HG02588 (cell line): ENCODE results near the gene C2orf81.
A peak's percentile ranks its signal among the peaks of the same experiment; 100 is the strongest.
"Not testable (repeated sequence)": the region's sequence is repeated elsewhere in the genome, so short reads cannot be mapped to it uniquely, and the experiment has no call there.

Experiments
- ATAC-seq: cut with Tn5 transposase; IDR thresholded peaks from one replicate; pipeline ENCODE4 v1.9.1; 2021; ENCODE audit warnings: mild to moderate bottlenecking, moderate library complexity; ENCODE audit not compliant: unreplicated experiment

C2orf81 gene

DNA sequence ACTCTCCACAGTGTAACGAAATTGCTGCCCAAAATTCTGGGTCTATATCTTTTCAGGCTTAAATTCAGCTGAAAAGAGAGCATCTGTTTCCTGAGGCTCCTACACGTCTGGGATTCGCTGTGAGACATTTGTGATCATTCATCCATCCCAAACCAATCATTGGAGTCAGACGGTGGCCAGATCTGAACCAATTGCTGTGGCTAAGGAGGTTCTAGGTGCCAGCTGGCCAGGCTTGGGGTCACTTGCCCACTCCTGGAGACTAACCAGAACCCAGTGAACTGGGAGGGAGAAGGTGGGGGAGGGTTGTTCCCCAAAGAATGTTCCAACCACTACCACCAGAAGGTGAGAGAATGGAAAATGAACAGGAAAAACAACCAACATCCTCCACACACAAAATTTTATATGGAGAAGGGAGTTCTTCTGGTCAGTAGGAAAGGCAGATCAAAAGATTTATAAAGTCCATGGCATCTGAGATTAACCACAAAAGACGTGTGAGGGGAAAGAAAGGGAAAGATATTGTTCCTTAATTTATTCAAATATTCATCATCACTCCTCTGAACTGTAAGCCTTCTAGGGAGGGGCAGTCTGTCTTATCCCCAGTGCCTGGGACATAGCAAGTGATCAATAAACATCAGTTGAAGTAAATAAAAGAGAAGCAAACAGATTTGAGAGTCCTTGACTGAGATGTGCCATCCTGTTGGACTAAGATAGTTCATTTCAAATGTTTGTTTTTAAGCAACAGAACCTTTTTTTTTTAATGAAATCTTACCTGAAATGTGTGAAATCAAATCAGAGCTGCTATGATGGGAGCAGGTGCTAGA, 23.3 kb upstream of the C2orf81 start:
- ATAC-seq = no peak

DNA sequence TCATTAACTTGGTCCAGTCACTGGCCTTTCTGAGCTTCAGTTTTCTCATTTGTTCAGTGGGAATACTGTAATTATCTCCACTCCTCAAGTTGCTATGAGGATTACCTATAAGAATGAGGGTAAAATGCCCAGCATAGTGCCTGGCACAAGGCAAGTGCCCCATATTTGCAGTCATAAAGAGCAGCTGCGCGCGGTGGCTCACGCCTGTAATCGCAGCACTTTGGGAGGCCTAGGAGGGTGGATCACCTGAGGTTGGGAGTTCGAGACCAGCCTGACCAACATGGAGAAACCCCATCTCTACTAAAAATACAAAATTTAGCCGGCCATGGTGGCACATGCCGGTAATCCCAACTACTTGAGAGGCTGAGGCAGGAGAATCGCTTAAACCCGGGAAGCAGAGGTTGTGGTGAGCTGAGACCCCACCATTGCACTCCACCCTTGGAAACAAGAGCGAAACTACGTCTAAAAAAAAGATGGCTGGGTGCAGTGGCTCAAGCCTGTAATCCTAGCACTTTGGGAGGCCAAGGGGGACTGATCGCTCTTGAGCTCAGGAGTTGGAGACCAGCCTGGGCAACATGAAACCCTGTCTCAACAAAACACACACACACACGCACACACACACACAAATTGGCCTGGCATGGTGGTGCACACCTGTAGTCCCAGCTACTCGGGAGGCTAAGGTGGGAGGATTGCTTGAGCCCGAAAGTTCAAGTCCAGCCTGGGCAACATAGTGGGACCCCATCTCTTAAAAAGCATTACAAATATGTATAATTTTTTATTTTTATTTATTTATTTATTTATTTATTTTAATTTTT, 21.3 kb upstream of the C2orf81 start:
- ATAC-seq = not testable (repeated sequence)

DNA sequence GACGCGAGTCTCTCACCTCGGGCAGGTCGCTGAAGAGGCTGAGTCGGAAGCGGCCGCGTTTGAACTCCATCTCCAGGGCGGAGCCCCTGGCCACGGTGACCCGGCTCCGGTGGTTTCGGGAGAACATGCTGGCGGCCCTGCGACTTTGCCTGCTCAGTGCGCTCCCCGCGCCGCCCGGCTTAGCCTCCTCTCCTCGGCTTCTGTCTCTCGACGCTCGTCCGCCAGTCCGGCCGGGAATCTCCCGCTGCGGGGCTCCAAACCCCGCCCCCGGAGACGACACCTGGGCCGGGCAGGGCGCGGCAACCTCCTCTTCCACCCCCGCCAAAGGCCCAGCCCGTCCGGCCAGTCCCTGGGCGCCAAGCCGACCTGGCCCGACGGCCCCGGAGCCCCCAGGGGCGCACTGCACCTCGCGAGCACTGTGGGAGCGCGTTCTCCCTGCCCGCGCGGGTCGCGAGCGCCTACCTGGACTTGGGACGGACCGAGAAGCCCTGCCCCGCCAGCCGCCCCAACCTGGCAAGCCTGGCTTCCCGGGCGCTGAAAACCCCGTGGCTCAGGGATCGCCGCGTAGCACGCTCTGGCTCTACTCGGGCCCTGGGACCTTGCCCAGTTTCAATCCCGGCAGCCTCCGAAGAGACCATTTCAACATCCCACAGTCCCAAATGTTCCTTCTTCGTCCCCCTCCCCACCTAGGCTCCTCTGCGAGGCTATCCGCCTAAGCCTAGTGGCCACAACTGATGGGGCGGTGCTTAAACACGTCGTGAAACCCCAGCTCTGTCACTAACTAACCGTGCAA, 20.5 kb upstream of the C2orf81 start, which contains the start of gene RTKN:
Gene RTKN (minus strand): TSS at position 248 of the 793 bp plus-strand sequence. CDS start 121 bp downstream, at position 127.
- ATAC-seq = no peak

DNA sequence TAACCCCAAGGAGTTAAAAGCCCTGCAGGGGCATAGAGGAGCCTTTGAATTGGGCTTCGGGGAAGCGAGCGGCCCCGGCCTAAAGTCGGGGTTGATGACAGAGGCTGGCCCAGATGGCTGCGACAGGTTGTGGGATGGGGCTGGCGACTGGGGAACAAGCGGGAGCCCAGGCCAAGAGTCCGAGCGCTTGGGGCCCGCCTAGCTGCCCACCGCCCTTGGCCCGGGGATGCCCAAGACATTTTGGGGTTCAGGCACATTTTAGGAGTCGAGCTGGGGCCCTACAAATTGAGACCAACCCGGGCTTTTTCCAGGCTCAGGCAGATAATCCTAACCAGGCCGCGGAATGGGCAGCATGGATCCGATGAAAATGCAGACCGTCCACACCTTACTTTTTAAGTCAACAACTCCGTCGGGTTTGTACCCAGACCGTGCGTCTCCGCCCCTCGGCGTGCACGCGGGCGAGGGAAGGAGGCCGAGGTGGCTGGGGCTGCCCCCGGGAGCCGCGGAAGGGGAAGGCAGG, 19.8 kb upstream of the C2orf81 start:
- no peak for ATAC-seq

DNA sequence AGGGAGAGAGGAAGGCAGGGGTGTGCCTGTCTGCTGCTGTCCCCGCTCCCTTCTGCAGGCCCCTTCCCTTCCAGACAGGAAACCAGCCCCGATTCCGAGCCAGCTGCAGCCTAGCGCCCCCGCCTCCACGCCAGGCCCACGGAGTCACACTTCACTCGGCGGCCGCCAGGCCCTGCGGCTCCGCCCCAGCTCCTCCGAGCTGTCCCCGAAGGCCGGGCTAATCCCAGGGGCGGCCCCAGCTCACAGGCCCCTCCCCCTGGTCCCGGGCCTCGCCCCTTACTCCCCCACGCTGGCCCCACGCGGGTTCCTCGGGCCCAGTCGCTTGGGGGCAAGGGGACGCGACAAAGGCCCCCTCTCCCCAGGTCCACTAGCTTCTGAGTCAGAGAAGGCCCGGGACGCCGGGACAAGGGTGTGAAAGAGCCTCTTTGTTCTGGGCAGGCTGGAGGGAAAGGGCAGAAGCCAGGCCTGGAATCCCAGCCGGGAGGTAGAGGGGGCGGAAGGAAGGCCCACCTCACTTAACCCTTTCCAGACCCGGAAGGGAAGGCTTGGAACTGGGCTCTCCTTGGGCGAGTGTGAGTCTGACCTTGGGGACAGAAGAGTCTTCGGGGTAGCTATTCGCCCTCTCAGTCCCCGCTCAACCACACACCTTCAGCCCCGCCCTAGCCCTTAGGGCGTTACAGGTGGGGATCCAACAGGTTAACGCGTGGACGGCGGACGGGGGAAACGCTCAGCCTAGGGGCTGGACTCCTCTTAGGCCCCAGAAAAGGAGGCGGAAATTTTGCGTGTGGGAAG, 19.2 kb upstream of the C2orf81 start:
- ATAC-seq = peak; percentile 92

DNA sequence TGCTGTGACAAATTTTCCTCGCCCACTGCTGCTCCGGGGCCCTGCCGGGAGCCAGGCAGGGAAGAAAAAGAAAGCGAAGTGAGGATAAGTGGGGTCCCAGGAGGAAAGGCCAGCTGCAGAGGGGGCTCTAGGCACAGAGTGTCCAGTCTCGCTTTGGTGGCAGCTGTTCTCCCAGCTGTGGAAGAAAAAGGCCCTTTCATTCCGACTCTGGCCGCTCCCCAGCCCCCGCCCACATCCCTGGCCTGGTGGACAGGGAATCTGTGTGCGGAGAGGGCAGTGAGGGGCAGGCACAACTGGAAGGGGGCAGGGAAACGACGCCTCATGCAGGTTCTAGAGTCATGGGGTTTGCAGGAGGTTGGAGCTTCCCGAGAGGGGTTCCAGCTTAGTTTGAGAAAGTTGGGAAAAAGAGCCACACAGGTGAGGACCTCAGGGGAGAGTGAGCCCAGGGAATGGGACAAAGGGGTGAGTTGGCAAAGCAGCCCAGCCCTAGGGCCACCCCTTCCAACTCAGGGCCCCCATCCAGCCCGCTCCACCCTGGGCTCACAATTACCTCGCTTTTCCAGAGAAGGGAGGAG, 18.5 kb upstream of the C2orf81 start:
- ATAC-seq = no peak

DNA sequence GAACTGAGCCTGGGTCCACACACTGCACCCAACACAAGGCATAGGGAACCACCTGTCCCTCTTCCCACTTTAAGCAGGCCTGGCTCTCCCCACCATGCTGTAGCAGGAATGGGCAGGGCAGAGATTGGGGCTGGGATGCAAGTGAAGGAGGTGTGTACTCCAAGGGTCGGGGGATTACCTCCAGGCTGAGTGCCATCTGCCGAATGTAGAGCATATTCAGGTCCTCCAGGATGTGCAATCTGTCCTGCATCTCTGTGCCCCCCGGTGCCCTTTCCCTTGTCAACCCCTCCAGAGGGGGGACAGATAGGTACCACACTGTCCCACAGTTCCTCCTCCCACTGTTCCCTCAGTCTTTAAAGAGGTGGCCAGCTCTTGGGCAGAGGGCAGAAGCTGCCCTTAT, 18.0 kb upstream of the C2orf81 start:
- ATAC-seq = no peak

DNA sequence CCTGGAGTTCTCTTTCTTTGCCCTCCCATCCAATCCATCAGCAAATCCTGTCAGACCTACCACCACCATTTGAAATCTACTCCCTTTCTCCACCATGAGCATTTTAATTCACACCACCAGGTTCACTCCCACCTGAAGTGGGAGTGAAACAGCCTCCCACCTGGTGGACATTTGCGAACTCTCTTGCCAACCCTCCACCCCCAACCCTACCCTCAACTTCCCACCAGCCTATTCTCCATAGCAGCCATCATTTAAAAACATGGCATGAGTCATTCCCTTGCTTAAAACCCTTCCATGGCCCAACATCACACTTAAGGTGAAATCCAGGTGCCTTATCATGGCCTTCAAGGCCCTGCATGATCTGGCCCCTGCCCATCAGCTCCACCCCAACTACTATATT, 16.8 kb upstream of the C2orf81 start:
- no peak for ATAC-seq

- no peak for ATAC-seq
These were observed 15.7 kb upstream of the C2orf81 start for GRCh38 chr2:74436848-74437695.

GRCh38 chr2:74436111-74436805, 14.8 kb upstream of the C2orf81 start:
- no peak for ATAC-seq

- no peak for ATAC-seq
These were observed 9.1 kb upstream of the C2orf81 start for GRCh38 chr2:74430502-74430901.

DNA sequence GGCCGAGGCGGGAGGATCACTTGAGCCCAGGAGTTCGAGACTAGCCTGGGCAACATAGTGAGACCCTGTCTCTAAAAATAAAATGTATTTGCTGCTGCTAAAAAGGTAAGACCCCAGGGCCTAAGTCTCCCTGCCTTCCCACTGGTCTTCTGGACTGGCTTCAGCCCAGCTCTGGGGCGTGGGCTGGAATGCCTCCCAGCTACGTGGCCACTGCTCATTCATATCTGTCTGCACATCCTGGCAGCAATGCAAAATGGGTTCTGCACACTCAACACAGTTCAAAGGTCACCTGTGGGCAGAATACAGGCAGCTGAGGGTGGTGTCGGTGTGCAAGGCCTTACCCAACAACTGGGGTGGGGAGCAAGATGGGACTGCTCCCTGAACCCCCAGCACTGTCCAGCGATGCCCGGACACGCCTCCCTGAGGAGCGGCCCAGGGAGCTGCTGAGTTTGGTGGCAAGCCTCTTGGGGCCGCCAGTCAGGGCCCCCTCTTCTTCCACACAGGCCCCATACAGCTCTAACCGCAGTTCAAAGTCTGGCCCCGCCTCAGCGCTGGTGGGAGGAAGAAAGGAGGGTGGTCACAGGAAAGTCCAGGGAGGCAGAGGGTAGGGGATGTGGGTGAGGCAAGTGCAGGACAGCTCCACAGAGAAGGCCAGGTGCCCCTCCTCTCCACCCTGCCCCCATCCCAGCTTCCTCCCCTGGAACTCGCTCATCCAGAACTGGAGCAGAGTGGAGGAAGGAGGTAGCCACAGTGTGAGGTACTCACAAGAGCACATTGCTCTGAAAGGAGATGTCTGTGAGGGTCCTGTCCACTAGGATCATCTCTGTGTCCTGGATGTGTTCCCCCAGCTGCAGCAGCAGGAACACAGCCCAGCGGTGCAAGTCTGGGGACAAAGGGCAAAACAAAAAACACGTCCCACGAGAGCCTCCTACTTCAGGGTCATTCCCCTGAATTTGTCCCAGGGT, 8.3 kb upstream of the C2orf81 start:
- no peak for ATAC-seq

- no peak for ATAC-seq
These were observed 7.3 kb upstream of the C2orf81 start for GRCh38 chr2:74428675-74429074.

DNA sequence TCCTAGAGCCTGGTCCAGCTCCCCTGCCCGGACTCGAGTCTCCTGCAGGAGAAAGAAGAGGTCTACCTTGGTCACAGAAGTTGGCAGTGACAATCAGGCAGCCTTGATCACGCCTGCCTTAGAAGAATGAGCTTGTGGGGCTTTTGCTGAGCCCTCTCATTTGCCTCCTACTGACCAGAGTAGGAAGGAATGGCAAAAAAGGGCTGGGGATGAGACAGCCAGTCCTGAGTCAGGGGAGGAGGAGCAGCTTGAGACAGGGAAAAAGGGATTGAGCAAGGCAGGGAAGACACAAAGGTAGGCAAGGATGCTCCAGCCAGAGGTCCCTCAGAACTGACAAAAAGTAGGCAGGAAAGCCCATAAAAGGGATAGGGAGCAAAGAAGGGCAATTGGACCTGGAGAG, 6.1 kb upstream of the C2orf81 start:
- no peak for ATAC-seq

DNA sequence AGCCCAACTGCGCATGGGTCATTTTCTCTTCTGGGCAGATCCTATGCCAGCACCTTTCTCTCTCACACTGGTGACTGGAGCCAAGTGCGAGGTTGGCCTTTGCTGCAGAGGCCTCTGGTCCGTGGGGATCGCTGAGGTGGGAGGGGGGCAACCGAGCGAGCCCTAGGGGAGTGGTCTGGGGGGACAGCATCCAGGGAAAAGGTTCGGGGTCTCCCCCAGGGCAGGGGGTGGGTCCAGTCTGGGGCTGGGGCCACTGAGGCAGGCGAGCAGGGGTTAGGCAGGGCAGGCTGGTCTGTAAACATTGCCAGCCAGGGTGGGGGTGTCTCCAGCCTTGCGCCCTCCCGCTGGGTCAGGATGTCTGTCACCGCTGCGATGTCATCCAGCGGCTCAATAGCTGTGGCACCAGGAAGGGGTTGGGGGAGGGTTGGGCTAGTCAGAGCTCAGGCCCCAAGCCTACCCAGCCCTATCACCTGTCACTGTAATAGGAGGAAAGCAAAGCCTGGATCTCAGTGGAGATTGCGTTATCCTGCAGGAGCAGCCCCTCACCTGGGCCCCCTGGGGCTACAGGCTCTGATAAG, 4.9 kb upstream of the C2orf81 start:
- no peak for ATAC-seq

- ATAC-seq = no peak
These were observed 4.1 kb upstream of the C2orf81 start for GRCh38 chr2:74425523-74425922.

DNA sequence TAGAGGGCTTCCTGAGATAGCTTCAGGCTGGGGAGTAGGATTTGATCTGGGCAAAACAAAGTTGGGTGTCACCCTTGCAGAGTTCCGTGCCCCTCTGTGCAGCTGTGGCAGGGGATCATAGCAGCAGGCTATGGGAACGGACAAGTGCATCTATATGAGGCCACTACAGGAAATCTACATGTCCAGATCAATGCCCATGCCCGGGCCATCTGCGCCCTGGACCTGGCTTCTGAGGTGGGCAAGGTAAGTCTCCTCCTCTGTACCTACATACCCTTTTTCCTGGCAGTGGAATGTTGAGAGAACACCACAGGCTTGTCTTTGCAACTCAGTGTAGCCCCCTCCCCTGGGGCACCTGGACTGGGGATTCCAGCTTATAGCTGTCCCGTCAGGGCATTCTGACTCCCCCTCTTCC, 3.6 kb upstream of the C2orf81 start:
- ATAC-seq = no peak
